GM12864 (cell line): ENCODE measurements around the gene MYO6.

Source experiments
- DNase-seq: peaks from one replicate; pipeline ENCODE4 v3.0.0-alpha.2; 2011; ENCODE audit warnings: low read depth
- H3K4me3 ChIP-seq: 2 replicates; pipeline ENCODE4 v1.5.1; 2011; ENCODE audit warnings: mild to moderate bottlenecking, low read depth, low read length, control low read depth
- CTCF ChIP-seq: IDR thresholded peaks from 2 replicates; pipeline ENCODE4 v1.5.1; 2011; ENCODE audit warnings: low read depth, mild to moderate bottlenecking, moderate library complexity, low read length, control low read depth, inconsistent platforms; ENCODE audit errors: missing control alignments

The MYO6 gene

GRCh38 chr6:75743971-75744370, 5.1 kb upstream of the MYO6 start:
- DNase-seq = no peak
- no peak for TF ChIP-seq CTCF
- no peak overlapping the region for H3K4me3 ChIP-seq

- DNase-seq = no peak
- H3K4me3 ChIP-seq = no peak overlapping the region
- no peak for TF ChIP-seq CTCF
Measured at GRCh38 chr6:75745404-75745803, 3.6 kb upstream of the MYO6 start.

- TF ChIP-seq CTCF = no peak
- no peak overlapping the region for H3K4me3 ChIP-seq
- no peak for DNase-seq
Measured at GRCh38 chr6:75746221-75746620, 2.8 kb upstream of the MYO6 start.

- no peak for TF ChIP-seq CTCF
- DNase-seq = no peak
- H3K4me3 ChIP-seq = no peak overlapping the region
Measured at GRCh38 chr6:75747152-75747992, 1.7 kb upstream of the MYO6 start.

GRCh38 chr6:75748003-75748742, 866 bp upstream of the MYO6 start:
- no peak for TF ChIP-seq CTCF
- DNase-seq = no peak
- H3K4me3 ChIP-seq = peak overlapping the region; percentile 55

GRCh38 chr6:75751443-75751842, 2.4 kb downstream of the MYO6 start:
- no peak for TF ChIP-seq CTCF
- DNase-seq = no peak

GRCh38 chr6:75752365-75752764, 3.3 kb downstream of the MYO6 start:
- DNase-seq = no peak
- no peak for TF ChIP-seq CTCF
- no peak overlapping the region for H3K4me3 ChIP-seq

More at GRCh38 chr6:75751443-75751842, 2.4 kb downstream of the MYO6 start:
- H3K4me3 ChIP-seq = no peak overlapping the region
